OCI-M2 (cell line): Measurements from ENCODE around the gene GRAP.
"Not testable (repeated sequence)": the region's sequence is repeated elsewhere in the genome, so short reads cannot be mapped to it uniquely, and the experiment has no call there.

Source experiments
- DNase-seq: peaks from one replicate; lab custom pipeline; 2025; ENCODE audit not compliant: unreplicated experiment; lab: John Stamatoyannopoulos, UW

Gene GRAP

DNA sequence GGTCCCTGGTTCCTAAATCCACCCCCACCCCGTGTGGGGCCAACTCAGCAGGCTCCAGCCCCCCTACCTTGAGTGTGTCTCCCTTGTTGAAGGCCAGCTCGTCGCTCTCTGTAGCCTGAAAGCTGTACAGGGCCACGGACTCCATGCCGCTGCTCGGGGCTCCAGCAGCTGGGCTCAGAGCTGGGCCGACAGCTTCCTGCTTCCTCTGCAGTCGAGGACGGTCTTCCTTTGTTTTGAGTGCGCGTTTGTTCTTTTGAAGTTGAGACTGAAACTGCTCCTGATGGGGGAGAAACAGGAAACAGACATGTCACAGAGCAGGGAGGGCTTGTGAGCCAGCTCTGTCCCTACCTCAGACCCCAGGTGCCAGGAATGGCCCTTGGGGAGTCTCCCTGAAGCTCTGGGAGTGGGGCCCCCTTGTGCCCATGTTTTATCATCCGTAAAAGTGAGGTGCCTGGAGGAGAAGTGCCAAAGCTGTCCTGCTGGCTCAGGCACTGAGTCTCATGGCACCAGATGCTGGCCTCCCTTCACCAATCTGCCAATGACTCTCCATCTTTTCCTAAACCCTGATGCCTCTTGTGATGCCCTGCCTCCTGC, at the start of gene GRAP:
GRAP (minus strand) TSS at position 176 of the 594 bp plus-strand sequence; CDS start at position 145, 31 bp downstream.
- not testable (repeated sequence) for DNase-seq

- not testable (repeated sequence) for DNase-seq
Measured at GRCh38 chr17:19093684-19094438, 47.1 kb upstream of the GRAP start.

DNA sequence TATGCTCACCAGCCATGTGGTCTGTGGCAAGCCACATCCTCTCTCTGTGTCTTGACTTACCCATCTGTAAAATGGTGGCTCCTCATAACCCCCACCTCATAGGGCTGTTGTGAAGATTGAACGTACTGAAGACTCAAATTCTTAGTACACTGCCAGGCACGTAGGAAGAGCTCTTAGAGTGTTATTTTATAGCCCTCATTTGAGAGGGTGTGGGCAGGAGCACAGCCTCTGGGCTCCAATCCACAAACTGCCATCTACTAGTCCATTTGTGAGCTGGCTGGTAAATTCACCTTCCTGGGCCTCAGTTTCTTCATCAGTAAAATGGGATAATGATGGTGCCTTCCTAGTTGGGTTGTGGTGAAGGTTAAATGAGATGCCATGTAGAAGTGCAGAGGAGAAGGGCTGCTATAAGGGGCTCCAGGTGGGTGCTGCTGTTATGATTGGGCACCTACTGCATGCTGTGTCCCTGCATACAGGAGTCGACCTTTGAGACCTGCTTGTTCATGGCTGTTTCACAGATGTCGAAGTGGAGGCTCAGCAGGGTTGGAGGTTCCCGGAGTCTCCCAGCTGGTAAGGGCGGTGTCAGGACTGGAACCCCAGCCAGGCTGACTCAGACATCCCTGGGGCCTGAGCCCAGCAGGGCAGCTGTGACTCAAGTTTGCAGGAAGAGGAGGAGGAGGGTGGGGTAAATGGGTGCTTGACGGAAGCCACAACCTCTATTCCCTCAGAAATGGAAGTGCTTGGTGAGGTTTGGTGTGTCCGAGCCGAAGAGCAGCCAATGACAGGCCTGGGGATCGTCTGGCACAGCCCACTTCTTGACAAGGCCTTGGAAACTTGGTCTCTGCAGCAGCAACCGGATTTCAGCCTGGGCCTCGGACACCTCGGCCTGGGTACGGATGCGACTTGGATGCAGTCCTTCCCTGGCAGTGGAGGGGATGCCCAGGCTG, 46.3 kb upstream of the GRAP start:
- DNase-seq: not testable (repeated sequence)

GRCh38 chr17:19090058-19090772, 43.5 kb upstream of the GRAP start:
- not testable (repeated sequence) for DNase-seq

DNA sequence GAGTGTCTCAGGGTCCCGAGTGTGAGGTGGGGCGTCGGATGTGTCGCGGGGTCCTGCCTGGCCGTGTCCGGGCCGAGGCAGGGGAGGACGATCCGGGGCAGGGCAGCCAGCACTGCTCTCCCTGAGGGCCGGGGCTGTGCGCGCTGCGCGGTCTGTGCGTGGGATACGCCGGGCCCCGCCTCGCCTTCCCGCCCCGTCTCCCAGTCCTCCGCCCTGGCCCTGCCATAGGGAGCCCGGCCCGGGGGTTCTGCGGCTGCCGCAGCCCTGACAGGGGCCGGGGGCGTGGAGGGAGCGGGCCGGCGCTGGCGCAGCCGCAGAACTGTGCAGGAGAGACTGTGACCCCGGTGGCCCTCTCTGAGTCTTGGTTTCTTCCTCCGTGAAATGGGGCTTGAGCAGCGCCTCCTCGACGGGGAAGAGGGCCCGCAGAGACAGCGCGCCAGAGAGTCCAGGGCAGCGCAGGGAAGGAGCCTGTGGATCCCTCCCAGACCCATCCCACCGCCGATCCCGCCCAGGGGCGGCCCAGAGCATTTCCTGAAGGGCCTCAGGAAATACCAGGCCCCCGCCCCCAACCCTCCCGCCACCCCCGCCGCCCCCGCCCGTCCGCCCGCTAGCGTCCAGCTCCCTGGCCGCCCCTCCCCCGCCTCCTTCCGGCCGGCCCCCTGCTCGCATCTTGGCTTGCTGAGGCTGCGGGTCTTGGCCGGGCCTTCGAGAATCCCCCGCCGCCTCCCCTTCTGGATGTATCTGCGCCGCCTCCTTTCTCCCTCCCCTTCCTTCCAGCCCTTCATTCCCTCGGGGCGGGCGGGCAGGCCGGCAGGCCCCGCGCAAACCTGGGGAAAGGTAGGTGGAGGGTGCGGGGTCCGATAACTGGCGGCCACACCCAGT, 42.3 kb upstream of the GRAP start:
- not testable (repeated sequence) for DNase-seq

- not testable (repeated sequence) for DNase-seq
Measured at GRCh38 chr17:19077386-19077785, 30.6 kb upstream of the GRAP start.

DNA sequence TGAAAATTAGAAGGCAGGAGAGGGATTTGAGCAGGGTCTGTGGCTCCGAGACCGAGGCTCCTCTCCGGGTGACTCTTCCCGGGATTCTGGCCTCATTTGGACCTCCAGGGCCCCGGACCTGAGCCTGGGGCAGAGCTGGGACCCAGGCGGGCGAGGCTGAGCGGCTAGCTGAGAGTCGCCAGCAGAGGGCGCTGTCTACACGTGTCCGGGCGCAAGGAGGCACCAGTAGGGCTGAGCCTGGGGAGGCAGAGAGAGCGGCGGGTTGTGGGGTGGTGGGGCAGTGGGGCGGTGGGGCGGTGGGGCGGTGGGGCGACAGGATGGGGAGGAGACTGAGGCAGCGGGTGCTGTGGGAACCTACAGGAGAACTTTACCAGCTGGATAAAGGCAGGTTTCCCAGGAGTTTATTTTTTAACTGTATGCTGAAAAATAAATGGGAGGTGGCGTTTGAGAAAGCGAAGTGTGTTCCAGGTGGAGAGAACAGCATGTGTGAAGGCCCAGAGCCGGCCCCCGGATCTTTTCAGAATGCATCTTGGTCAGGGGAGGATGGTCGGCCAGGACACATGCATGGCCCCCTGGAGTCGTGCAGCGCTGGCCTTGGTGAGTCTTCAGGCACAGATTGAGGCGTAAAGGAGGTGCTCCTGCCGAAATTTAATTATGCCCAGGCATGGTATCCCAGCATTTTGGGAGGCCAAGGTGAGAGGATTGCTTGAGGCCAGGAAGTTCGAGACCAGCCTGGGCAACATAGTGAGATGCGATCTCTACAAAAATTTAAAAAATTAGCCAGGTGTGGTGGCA, 29.8 kb upstream of the GRAP start:
- not testable (repeated sequence) for DNase-seq

- not testable (repeated sequence) for DNase-seq
Measured at GRCh38 chr17:19070318-19071168, 23.8 kb upstream of the GRAP start.

DNA sequence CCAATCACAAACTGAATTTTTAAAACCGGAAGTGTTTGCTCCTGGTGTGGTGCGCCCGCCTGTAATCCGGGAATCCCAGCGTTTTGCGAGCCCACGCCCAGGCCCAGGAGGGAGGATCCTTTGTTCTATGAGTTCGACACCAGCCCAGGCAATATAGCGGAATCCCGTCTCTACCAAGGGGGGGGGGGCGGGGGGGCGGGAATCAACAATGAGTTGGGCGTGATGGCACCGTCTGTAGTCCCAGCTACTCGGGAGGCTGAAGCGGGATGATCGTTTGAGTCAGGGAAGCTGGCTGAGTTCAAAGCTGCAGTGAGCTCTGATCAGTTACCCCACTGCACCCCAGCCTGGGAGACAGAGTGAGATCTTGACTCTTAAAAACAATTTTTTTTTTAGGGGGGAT, 17.6 kb upstream of the GRAP start:
- DNase-seq: not testable (repeated sequence)

GRCh38 chr17:19063326-19063956, 16.7 kb upstream of the GRAP start:
- not testable (repeated sequence) for DNase-seq

DNA sequence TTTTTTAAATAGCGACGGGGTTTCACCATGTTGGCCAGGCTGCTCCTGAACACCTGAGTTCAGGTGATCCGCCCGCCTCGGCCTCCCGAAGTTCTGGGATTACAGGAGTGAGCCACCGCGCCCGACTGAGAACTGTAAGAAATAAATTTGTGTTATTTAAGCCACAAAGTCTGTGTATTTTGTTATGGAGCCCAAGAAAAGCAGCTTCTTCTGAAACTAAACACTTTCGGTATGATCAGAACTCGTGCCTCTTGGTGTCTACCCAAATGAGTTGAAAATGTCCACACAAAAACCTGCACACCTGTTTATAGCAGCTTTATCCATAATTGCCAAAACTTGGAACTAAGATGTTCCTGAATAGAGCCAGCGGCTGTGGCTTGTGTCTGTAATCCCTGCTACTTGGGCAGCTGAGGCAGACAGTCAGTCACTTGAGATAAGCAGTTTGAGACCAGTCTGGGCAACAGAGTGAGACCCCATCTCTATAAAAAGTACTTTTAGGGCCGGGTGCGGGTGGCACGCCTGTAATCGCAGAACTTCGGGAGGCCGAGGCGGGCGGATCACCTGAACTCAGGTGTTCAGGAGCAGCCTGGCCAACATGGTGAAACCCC, 16.1 kb upstream of the GRAP start:
- DNase-seq: not testable (repeated sequence)

DNA sequence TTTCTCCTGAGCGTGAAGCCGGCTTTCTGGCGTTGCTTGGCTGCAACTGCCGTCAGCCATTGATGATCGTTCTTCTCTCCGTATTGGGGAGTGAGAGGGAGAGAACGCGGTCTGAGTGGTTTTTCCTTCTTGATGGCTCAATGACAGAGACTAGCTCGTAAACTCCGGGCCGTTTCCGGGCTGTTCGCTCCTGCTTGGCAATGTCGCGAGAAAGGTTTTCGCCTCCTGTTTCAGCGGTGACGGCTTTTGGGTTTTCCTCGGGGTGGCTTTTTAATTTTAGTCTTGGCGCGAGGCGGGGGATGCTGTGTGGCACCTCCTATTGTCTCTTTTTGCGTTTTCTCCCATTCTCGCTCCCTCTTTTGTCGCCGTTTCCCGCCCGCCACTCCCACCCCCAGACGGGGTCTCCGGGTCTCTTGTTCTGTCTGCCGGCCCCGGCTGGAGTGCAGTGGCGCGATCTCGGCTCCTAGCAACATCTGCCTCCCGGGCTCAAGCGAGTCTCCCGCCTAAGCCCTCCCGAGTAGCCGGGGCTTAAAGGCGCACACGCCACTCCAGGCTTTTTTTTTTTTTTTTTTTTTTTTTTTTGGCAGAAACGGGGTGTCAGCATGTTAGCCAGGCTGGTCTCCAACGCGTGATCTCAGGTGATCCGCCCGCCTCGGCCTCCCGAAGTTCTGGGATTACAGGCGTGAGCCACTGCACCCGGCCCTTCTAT, 15.4 kb upstream of the GRAP start:
- not testable (repeated sequence) for DNase-seq

- DNase-seq: not testable (repeated sequence)
Measured at GRCh38 chr17:19055447-19055846, 8.7 kb upstream of the GRAP start.

- not testable (repeated sequence) for DNase-seq
Measured at GRCh38 chr17:19048826-19049225, 2.1 kb upstream of the GRAP start.

DNA sequence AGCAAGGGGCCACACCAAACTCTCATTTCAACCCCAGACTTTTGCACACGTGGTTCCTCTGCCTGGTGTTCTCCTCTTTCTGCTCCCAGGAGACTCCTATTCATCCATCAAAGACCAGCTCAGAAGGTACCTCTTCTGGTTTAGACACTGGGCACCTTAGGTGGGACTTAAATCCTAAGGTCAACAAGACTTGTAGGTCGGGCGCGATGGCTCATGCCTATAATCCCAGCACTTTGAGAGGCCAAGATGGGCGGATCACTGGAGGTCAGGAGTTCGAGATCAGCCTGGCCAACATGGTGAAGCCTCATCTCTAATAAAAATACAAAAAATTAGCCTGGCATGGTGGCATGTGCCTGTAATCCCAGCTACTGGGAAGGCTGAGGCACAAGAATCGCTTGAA, 753 bp upstream of the GRAP start:
- DNase-seq: not testable (repeated sequence)

GRCh38 chr17:19044643-19045042, 2.1 kb downstream of the GRAP start:
- not testable (repeated sequence) for DNase-seq
